ENCODE data around the gene ROBO2.

- TF ChIP-seq CTCF (IDR thresholded peaks at IDR 0.05) (no peak), ZFX (IDR thresholded peaks at IDR 0.05; ENCODE audit: borderline replicate concordance) (no peak)
These were observed 337.8 kb downstream of the ROBO2 start for GRCh38 chr3:77377717-77378116.

All from 22Rv1 (cell line).